ENCODE results near the gene LCN15. TPM values are rescaled to one million over a fixed set of nuclear protein-coding genes. Genes with fewer than 3 reads are reported as not detected.
"Not testable (repeated sequence)": the region's sequence is repeated elsewhere in the genome, so short reads cannot be mapped to it uniquely, and the experiment has no call there.

Gene LCN15
- polyA plus RNA-seq, 1 donor (not counting 4 experiments of a cell fraction or from before 2014, with no cell fraction given): not detected

GRCh38 chr9:136711751-136712689 lies 52.3 kb downstream of the LCN15 start, which contains the start of gene DIPK1B:
TSS of gene DIPK1B (plus strand) at chr9:136712572. CDS start at chr9:136712666, 94 bp downstream.
- Histone ChIP-seq H3K27me3 (ENCODE audit: control insufficient read depth, extremely low read depth, insufficient read depth, low read length) (peaks cover 23% of the 10 kb centered on the region), H3K36me3 (ENCODE audit: control insufficient read depth in 2 of 2, extremely low read depth in 1 of 2, insufficient read depth in 2 of 2, low read length in 2 of 2) (no peaks in the 10 kb centered on the region), H3K4me1 (ENCODE audit: control insufficient read depth, extremely low read depth, insufficient read depth, low read length) (no peaks in the 10 kb centered on the region), H2AFZ (ENCODE audit: control insufficient read depth, low read length) (no peak within 1 kb of the TSS), H3K27ac (ENCODE audit: control insufficient read depth, insufficient read depth, low read length) (no peak within 1 kb of the TSS), H3K9ac (ENCODE audit: control insufficient read depth, extremely low read depth, insufficient read depth, low read length) (no peak within 1 kb of the TSS), H4K20me1 (ENCODE audit: control insufficient read depth, extremely low read depth, insufficient read depth, low read length) (no peaks in the 10 kb centered on the region), H3K9me1 (ENCODE audit: control insufficient read depth, extremely low read depth, insufficient read depth, low read length) (no peaks in the 10 kb centered on the region), H3K4me3 (ENCODE audit: control insufficient read depth in 2 of 3, extremely low read depth in 1 of 3, insufficient read depth in 2 of 3, low read depth in 1 of 3, low read length in 3 of 3) (peak within 1 kb of the TSS in 1 of 3 experiments; percentile 12), H3K79me2 (ENCODE audit: control insufficient read depth, insufficient read depth, low read length) (no peaks in the 10 kb centered on the region), H3K9me3 (ENCODE audit: control insufficient read depth, low read depth, low read length) (no peaks in the 10 kb centered on the region), H3K4me2 (ENCODE audit: control insufficient read depth, extremely low read depth, insufficient read depth, low read depth, low read length) (no peak within 1 kb of the TSS)
- FAIRE-seq (no peak), DNase-seq (ENCODE audit: low read depth, low spot score) (no peak)
- TF ChIP-seq CTCF (optimal IDR thresholded peaks at IDR 0.05 in 1 of 3, IDR thresholded peaks at IDR 0.05 in 1 of 3, conservative IDR thresholded peaks at IDR 0.05 in 1 of 3; ENCODE audit: extremely low read depth in 1 of 3, insufficient read depth in 2 of 3, low read length in 3 of 3): no peak
- peak; percentile 90 for TF ChIP-seq EZH2 (IDR thresholded peaks at IDR 0.05; ENCODE audit: low read length)
- dilution Hi-C loops (cut with MboI; ENCODE audit: extremely low pct_ligation_motif_present, low sequenced_read_pairs): no loop called here

GRCh38 chr9:136711219-136711648 lies 53.1 kb downstream of the LCN15 start:
- peaks cover 24% of the 10 kb centered on the region for H3K27me3 ChIP-seq (ENCODE audit: control insufficient read depth, extremely low read depth, insufficient read depth, low read length)
- H3K4me3 ChIP-seq (ENCODE audit: control insufficient read depth in 2 of 3, extremely low read depth in 1 of 3, insufficient read depth in 2 of 3, low read depth in 1 of 3, low read length in 3 of 3); H3K9ac ChIP-seq (ENCODE audit: control insufficient read depth, extremely low read depth, insufficient read depth, low read length); H3K27ac ChIP-seq (ENCODE audit: control insufficient read depth, insufficient read depth, low read length); H4K20me1 ChIP-seq (ENCODE audit: control insufficient read depth, extremely low read depth, insufficient read depth, low read length); H3K4me2 ChIP-seq (ENCODE audit: control insufficient read depth, extremely low read depth, insufficient read depth, low read depth, low read length); H2AFZ ChIP-seq (ENCODE audit: control insufficient read depth, low read length); H3K9me1 ChIP-seq (ENCODE audit: control insufficient read depth, extremely low read depth, insufficient read depth, low read length); DNase-seq (ENCODE audit: low read depth, low spot score); H3K4me1 ChIP-seq (ENCODE audit: control insufficient read depth, extremely low read depth, insufficient read depth, low read length); H3K36me3 ChIP-seq (ENCODE audit: control insufficient read depth in 2 of 2, extremely low read depth in 1 of 2, insufficient read depth in 2 of 2, low read length in 2 of 2); H3K79me2 ChIP-seq (ENCODE audit: control insufficient read depth, insufficient read depth, low read length); H3K9me3 ChIP-seq (ENCODE audit: control insufficient read depth, low read depth, low read length); FAIRE-seq; dilution Hi-C loops (cut with MboI; ENCODE audit: extremely low pct_ligation_motif_present, low sequenced_read_pairs): not testable (repeated sequence)

Data from keratinocyte (primary cell).